Stromal cell of bone marrow (primary cell): Measurements from ENCODE around the gene ZBTB21.
"Not testable (repeated sequence)": the region's sequence is repeated elsewhere in the genome, so short reads cannot be mapped to it uniquely, and the experiment has no call there.

Experiments used
- DNase-seq: peaks from one replicate; pipeline ENCODE4 v3.0.0-alpha.2; 2012; ENCODE audit warnings: low read depth

The ZBTB21 gene

DNA sequence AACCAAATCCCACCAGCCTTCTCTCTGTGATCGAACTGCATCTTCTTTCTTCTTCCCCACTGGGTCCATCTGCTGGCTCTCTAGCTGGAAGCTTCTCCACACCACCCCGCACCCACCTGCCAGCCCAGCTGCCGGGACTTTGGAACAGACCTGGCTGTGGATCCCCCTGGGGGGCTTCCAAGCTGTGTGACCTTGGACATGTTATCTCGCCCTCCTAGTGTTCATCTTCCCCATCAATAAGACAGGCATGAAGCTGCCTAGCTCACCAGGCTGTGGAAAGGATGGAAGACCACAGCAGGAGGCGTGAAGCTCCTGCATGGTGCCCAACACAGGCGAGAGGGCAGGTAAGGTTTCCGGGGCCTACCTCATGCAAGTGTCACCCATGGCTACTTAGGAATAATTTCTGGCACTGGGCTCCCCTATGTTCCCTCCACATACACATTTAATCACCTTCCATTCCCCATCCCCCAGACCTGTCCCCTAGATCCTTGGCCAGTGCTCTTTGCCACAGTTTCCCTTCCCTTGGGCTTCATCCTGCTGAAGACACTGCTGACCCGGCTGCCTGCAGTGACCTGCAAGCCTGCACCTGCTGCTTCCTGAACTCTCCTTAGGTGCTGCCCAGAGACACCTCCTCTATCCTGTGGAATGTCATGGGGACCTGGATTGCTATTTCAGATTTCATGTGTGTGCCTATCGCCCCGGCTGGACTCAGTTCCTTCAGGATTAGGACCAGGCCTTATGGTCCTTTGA, 43.1 kb downstream of the ZBTB21 start:
- no peak for DNase-seq

DNA sequence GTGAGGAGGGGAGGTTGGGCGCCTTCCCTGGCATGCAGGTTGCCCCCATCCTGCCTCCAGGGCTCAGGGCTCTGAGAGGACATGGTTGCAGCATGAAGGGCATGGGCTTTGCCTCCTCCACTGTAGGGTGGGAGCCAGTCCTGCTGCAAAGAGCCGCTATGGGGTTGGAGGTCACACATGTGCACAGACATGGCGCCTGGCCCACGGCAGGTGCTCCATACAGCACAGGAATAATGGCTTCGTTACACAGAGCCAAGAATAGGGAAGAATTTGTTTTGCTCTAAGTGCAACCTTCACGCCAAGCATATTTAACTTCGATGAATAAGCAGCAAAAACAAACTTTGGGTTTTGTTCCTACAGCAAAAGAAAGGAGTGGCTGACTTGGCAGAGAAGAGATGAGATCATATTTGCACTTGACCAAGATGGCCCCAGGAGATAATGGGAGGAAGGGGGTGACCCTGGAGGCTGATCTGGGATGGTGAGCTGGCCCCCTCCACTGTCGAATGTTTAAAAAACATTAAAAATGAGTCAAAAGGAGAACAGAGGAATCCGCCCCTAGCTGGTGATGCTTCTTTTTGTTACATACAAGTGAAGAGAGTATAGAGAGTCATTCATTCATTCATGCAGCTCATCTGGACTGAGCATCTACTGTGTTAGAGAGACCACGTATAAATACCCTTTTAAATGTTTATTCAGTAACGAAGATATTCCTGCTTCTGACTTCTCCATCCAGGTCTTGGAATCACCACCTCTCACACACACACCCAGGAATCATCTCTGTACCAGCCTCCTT, 43.9 kb downstream of the ZBTB21 start:
- DNase-seq = peak; percentile 58

DNA sequence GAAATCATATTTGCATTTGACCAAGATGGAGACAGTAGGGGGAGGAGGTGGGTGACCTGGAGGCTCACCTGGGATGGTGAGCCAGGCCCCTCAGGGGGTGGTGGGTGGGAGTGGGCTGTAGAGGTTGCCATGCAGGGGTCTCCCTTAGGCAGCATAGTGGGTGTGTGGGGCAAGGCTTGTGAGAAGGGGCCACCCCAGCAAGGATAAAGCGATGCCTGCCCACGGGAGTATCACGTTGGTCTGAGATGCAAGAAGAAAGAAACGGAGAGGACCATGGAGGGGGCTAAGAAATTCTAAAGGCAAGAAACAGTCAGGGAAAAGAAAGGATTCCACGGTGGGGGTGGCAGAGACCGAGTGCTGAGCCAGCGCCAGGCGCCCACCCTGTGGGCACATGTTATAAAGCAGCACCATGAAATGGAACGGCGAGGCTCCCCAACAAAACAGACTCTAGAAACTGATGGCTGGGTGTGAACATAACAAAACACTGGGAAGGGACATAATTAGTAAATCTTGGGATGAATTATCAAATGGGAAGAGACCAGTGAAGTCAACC, 44.6 kb downstream of the ZBTB21 start:
- DNase-seq = no peak

DNA sequence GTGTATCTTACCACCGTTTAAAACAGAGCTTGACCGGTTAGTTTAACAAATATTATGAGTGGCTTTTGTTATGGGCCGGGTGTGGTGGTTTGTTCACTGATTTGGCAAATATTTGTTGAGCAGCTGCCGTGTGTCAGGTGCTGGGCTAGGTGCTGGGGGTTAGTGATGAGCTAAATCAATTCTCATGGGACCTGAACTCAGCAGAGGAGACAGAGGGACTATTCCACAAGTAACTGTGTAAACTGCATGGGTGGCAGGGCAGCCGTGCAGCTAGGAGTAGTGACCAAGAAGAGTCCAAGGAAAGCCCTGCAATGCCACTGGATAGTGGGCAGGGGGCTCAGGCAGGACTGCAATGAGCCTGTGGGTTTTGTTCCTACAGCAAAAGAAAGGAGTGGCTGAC, 45.1 kb downstream of the ZBTB21 start:
- no peak for DNase-seq

DNA sequence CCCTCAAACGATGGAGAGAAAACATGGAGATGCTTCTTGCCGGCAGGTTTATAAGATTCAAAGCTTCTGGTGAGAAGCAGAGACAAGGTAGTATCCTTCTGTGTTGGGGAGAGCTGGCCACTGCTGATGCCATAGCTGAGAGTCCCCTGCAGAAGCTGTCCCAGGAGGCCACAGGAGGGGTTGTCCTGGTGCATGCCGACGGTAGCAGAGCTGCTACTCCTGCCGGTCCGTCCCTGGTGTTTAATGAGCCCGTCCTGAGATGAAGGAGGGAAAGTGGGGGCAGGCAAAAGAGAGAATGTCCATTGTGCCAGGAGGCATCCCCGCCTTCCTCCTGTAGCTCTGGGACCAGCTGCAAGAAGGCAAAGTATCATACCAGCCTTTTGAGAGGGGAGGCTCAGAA, 46.0 kb downstream of the ZBTB21 start:
- no peak for DNase-seq

DNA sequence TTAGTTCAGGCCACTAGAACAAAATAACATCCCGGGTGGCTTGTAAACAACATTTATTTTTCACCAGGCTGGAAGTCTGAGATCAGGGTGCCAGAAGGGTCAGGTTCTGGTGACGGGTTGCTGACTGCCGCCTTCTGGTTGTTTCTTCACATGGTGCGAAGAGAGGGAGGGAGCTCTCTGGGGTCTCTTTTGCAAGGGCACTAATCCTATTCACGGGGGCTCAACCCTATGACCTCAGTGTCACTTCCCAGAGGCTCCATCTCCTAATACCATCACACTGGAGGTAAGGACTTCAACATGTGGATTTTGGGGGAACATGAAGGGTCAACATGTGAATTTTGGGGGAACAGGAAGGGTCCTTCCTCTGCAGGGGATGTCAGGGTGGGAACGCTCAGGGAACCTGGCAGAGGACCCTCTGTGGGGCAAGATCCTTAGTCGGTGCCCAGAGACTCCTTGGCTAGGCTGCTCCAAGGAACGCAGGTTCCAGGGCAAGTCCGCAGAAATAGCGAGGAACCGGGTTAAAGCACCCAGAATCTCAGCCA, 47.7 kb downstream of the ZBTB21 start:
- no peak for DNase-seq

DNA sequence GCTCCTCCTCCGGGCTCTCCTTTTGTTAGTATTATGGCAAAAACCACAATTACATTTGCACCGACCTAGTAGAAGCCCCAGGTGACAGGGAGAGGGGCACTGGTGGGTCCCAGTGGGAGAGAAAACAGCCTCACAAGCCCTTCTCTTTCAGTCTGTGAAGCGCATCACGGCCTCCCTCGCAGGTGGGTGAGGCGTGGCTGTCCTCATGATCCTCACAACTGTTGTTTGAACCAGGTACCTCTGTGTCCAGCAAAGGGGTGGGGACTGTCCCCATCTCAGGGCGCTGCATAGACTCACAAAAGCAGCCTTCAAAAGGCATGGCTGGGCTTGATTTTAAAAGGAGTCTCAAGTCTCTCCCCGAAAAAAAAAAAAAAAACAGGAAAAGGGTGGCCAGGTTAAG, 48.4 kb downstream of the ZBTB21 start:
- no peak for DNase-seq

DNA sequence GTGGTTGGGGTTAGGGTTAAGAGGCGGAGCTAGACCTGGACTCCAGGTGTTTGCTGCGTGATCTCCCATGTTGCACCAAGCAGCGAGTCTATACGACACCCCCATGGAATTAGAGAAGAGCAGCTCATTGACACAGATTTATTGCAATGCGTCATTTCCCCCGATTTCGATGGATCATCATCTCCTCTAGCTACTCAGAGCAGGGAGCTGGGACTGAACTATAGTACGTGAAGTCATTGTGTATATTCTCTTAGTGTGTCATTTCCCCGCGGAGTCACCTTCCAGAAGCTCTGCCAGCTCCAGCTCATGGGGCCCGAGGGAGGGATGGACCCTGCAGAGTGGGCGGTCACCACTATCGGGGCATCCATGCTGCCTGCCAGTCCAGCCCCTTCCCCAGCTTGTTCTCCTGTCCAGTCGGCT, 48.9 kb downstream of the ZBTB21 start:
- DNase-seq = no peak

DNA sequence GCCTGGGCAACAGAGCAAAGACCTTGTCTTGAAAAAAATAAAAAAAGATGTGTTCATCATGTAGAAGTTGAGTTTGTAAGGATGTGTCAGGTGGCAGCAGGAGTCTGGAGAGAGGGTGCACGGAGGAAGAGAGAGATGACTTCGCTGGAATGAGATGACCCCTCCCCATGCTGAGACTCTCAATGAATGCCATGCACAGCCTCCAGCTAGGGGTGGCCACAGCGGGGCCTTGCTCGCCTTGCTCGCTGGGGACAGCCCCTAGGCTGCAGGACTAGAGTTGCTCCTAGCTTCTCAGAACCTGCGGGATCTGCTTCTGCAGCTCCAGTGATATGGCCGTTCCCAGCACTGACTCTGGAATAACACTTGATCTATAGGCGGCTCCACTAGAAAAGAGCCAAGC, 49.8 kb downstream of the ZBTB21 start:
- no peak for DNase-seq

DNA sequence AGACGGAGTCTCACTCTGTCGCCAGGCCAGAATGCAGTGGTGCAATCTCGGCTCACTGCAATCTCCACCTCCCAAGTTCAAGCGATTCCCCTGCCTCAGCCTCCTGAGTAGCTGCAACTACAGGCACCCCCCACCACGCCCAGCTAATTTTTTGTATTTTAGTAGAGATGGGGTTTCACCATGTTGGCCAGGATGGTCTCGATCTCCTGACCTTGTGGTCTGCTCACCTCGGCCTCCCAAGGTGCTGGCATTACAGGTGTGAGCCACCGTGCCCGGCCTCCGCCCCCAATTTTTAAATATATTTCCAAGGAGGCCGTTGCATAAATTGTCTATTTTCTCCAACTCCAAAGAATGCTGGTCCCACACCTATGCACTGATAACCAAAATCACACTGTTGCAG, 50.5 kb downstream of the ZBTB21 start:
- not testable (repeated sequence) for DNase-seq

DNA sequence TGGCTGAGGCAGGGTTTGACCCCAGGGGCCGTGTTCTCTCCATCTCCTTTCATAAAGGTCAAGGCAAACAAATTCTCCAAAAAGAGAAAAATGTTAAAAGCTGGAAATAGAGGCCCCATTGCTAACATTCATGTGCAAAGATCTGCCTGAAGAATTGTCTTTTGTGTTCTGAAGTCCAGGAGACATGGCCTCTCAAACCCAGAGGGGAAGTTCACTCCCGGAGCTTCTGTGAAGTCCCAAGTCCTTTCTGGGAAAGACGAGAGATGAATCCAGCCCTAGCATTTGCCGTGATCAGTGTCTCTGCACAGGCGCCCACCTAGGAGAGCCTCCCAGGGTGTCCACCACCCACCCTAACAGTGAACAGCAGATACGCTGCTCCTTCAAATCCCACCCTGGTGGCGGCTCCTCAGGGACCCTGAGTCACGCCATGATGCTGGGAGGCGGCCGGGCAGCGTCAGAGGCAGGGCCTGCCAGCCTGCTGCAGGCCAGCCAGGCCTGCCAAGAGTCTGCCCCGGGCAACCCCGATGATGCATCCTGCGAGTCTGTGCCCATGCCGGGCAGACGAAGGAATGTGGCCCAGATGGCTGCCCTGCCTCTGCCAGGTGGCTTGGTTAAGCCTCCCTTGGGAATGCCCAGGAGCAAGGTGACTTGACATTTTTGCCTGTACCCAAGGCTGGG, 51.1 kb downstream of the ZBTB21 start:
- DNase-seq = no peak

DNA sequence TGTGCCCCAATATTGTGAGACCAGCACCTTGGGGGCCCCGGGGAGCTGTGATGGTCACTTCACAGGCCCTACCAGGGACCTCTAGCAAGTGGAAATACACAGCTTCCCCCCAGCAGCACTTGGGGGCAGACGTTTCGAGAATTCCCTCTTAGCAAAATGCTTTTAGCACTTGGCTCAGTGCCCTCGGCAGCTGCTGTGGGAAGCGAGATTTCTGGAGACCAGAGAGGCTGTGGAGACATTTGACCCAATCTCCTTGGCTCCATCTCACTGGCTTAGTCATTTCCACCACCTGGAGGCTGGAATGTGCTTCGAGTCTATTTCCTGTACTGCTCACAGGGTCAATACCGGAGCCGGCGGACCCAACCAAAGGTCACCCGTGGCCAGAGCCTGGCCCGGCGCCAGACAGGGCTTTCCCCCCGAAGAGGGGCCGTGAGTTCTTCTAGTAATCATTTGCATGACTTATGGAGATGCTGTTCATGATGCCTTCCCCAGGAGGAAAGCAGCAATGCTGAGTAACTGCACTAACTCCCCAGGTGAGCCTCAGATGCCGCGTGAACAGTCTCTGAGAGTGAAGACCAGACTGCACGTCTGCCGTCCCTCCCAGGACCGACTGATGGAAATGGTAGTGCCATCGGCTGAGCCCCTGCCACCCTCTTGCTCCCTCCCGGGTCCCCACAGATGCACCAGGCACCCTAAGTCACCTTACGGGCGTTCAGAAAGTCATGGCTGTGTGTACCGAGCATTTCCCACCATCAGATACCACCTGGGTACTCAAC, 52.0 kb downstream of the ZBTB21 start:
- DNase-seq = no peak

DNA sequence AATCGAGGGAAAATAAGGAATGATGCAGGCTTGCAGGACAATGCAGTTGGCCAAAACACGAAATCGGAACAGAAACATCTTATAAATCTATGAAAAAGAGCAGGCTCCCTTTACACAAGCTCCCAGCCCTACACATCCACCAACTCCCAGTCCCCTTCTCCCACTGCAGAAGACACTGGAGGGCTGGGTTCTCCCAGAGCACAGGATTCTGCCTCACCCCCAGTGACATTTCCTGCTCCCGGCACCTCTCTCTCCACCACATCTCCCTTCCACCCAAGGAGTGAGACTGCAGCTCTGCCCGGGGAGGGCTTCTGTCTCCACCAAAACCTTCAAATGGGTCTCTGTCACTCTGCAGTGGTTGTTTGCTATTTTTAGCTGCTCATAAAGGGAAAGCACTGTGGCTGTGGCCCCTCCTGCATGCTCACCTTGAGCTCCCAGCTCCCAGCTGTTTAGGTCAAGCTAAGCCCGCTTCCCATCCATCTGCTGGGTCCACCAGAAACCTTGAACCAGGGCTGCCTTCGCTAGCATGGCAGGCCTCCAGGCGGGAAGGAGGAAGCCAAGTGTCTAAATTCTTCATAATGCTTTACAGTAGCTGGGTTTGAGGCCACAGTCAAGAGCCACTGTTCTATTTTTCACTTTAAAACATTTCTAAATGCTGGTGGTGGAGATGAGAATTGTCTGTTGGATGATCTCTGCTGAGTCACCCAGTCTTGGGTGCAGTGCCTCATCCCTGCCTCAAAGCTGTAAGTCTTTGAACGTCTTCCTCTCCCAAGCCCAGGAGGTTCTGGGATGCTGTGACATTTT, 53.0 kb downstream of the ZBTB21 start:
- DNase-seq = no peak

DNA sequence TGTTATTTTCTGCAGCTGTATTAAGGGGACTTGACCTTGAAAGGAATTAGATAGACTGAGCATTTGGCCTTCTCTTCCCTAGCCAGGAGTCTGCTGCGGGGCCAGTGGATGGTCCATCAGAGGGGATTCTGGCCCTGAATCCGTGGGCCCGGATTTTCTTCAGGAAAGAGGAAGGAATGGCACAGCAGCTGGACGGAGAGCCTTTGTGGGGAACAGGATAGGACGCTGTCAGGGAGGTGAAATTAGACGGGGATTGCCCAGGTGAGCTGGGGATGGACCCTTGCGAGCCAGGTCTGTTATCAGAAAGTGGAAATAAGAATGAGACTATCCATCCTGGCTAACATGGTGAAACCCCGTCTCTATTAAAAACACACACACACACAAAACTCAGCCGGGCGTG, 54.6 kb downstream of the ZBTB21 start:
- DNase-seq = no peak

DNA sequence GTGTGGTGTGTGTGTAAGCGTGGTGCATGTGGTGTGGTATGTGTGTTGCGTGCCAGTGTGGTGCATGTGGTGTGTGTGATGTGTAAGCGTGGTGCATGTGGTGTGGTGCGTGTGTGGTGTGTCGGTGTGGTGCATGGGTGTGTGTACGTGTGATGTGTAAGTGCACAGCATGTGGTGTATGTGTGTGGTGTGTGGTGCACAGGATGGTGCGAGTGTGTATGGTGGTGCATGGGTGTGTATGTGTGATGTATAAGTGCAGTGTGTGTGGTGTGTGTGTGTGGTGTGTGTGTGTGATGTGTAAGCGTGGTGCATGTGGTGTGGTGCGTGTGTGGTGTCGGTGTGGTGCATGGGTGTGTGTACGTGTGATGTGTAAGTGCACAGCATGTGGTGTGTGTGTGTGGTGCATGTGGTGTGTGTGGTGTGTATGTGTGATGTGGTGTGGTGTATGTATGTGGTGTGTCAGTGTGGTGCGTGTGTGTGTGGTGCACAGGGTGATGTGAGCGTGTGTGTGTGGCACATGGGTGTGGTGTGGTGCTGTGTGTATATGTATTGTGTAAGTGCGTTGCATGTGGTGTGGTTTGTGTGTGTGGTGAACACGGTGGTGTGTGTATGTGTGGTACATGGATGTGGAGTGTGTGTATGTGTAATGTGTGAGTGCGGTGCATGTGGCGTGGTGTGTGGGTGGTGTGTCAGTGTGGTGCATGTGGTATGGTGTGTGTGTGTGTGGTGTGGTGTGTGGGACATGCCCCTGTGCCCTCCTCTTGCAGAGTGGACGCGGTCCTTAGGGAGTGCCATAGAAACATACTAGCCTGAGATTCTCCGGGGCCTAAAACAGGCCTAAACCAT, 55.3 kb downstream of the ZBTB21 start:
- DNase-seq = no peak

DNA sequence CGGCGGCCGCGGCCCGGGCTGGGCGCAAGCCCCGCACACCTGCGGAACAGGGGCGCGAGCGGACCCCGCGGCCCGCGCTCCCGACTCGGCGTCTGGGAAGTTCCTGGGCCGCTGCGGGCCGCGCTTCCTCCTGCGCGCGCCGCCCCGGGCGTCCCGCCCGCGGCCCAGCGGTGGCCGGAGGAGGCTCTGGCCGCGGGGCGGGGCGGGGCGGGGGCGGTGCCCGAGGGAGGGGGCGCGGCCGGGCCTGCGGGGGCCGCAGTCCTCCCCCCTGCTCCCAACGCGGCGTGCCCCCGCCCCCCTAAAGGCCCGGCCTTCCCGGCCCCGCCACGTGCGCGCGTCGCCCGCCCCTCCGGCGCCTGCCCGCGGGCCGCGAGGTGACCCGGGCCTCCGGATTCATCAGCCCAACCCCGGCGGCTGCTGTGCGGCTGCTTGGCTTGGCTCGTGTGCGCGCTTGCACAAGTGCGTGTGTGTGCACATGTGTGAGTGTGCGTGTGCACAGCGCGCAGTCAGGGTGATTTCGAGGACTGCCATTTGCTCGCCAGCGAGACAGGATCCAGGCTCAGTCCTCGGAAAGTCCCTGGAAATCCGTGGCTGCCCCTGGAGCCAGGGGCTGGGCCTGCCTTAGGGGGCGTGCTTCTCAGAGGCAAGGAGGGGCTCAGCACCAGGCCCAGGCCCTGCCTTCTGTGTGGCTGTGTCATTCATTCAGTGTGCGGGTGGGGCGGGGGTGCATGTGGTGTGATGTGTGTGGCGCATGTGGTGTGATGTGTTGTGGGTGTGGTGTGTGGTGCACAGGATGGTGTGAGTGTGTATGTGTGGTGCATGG, 56.1 kb downstream of the ZBTB21 start, which contains the start of gene C2CD2:
TSS of gene C2CD2 (minus strand) at position 188 of the 823 bp plus-strand sequence. CDS start 370 bp downstream, outside the sequence.
- DNase-seq = no peak

DNA sequence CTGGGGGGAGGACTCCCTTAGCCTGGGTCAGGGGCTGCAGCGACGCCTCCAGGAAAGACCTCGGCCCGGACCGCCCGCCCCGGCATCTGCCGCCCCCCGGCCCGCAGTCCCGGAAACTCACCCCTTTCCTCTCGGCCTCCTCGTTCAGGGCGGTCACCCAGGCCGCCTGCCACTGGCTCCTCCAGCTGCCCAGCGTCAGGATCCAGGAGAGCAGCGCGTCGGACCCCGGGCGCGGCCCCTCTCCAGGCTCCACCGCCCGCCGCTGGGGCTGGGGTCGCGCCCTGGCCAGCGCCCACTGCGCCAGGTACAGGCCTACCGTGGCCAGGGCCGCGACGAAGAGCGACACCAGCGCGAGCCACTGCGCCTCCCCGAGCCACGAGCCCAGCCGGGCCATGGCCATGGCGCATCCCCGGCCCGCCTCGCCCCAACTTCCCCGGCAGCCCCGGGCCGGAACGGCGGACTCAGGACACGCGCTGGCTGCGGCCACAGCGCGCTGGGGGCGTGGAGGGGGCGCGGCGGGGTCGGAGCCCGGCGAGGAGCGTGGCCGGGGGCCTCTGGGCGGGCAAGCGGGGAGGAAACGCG, 56.8 kb downstream of the ZBTB21 start:
- DNase-seq = no peak

DNA sequence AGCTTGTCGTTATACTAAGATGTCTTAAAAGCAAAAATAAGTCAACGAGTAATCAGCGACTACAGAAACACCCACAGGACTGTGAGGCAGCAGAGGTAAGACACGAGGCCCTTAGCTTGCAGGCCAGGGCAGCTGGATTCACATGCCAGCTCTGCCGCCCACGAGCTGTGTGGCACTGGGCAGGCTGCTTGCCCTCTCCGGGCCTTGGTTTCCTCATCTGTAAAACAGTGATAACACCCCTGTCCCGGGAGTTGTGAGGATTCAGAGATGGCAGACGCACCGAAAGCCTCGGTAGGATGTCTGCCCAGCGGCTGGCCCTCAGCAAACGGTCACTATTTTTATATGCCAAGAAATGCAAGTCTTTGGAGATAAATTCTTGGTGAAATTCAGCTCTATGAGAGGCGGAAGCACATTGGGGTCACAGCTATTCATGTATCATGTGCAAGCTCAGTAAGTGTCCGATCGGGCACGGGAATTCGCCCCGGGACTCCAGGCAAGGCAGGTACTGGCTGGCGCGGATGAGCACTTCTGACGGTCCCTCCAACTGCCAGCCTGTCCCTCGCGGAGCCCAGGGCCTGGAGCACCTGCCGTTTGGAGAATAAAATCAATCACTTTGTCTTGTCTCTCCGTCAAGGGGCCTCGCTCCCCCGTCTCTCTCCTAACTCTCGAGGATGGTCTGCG, 57.5 kb downstream of the ZBTB21 start:
- no peak for DNase-seq
